ENCODE data around the gene DYNLT4. TPM values are rescaled to one million over a fixed set of nuclear protein-coding genes. Genes with fewer than 3 reads are reported as not detected.
A peak's percentile ranks its signal among the peaks of the same experiment; 100 is the strongest.

DYNLT4 gene
- total and polyA plus RNA-seq, 2 donors (not counting 3 experiments of a cell fraction or from before 2014, with no cell fraction given), result 0.46 to 0.62 TPM

GRCh38 chr1:44802306-44803061, 4.7 kb downstream of the DYNLT4 start:
- H3K27me3 ChIP-seq (ENCODE audit: control insufficient read depth in 2 of 2, insufficient read depth in 2 of 2, low read length in 2 of 2), result no peaks in the 10 kb centered on the region
- intact Hi-C loops (cut with micrococcal nuclease), result loop anchor here (10.0 kb wide), 1 partner anchor 882 kb away; the partner anchor contains the start of genes GPBP1L1 and TMEM69
- no TSS peak for BruUV-seq (replicated peaks)
- ChIA-PET POLR2A (interaction anchor here (3.5 kb wide), 1 partner anchor 16 kb away, joined by 48 read pairs; no protein-coding TSS in a partner anchor), CTCF (interaction anchor here (1.0 kb wide), 1 partner anchor 9 kb away, joined by 3 read pairs; no protein-coding TSS in a partner anchor)
- no peak for DNase-seq (ENCODE audit: low read depth, low spot score)
- TF ChIP-seq CTCF (IDR thresholded peaks at IDR 0.05; ENCODE audit: extremely low read depth in 1 of 2, insufficient read depth in 1 of 2, low read depth in 1 of 2, low read length in 2 of 2) (no peak), MYC (IDR thresholded peaks at IDR 0.05; ENCODE audit: low read depth, low read length) (no peak), GATA2 (IDR thresholded peaks at IDR 0.05; ENCODE audit: insufficient read depth, insufficient read length, low read depth, low read length) (no peak), POLR2AphosphoS5 (IDR thresholded peaks at IDR 0.05; ENCODE audit: insufficient read depth, low read depth, low read length) (peak; percentile 15), POLR2A (IDR thresholded peaks at IDR 0.05; ENCODE audit: low read depth, low read length) (peak; percentile 53)
- peaks cover 36% of the 10 kb centered on the region for H3K4me1 ChIP-seq (ENCODE audit: control insufficient read depth, extremely low read depth, insufficient read depth, low read length)
- dilution Hi-C loops (cut with MboI; ENCODE audit: extremely low pct_ligation_motif_present, low sequenced_read_pairs), result no loop called here
- H3K4me2 ChIP-seq (ENCODE audit: insufficient read depth, low read length), result peak overlapping the region; percentile 92
- no peak for FAIRE-seq
- H3K4me3 ChIP-seq (replicated peaks in 1 of 3; ENCODE audit: insufficient read depth in 1 of 3, low read depth in 1 of 3, low read length in 3 of 3), result peak overlapping the region in 2 of 3 experiments; percentile 41 to 69
- H4K20me1 ChIP-seq (replicated peaks; ENCODE audit: control insufficient read depth, extremely low read depth, insufficient read depth, low read length), result no peaks in the 10 kb centered on the region
- no peak overlapping the region for H2AFZ ChIP-seq (ENCODE audit: low read depth, low read length)
- H3K9ac ChIP-seq (replicated peaks; ENCODE audit: extremely low read depth, insufficient read depth, low read length), result peak overlapping the region; percentile 47
- H3K9me3 ChIP-seq (replicated peaks; ENCODE audit: control insufficient read depth, insufficient read depth, low read length), result no peaks in the 10 kb centered on the region
- H3K9me1 ChIP-seq (replicated peaks; ENCODE audit: control insufficient read depth, extremely low read depth, insufficient read depth, low read length), result no peaks in the 10 kb centered on the region
- H3K36me3 ChIP-seq (ENCODE audit: control insufficient read depth in 2 of 2, extremely low read depth in 1 of 2, insufficient read depth in 2 of 2, low read length in 2 of 2), result peaks cover 4 to 32% of the 10 kb centered on the region in 2 experiments
- peaks cover 46% of the 10 kb centered on the region for H3K79me2 ChIP-seq (ENCODE audit: control insufficient read depth, insufficient read depth, low read length)
- H3K27ac ChIP-seq (ENCODE audit: insufficient read depth, low read depth, low read length), result peak overlapping the region; percentile 12
